Measurements from ENCODE around the gene SNRPN. TPM values are rescaled to one million over a fixed set of nuclear protein-coding genes. Genes with fewer than 3 reads are reported as not detected.
"Not testable (repeated sequence)": the region's sequence is repeated elsewhere in the genome, so short reads cannot be mapped to it uniquely, and the experiment has no call there.

SNRPN gene
- 212 TPM for total RNA-seq (ENCODE audit: unreplicated experiment)
- long read RNA-seq, transcript SNRPN-201 (10 exons, 1,304 nt) = minor isoform, 6 of 353 reads
- long read RNA-seq, transcript SNRPN-202 (10 exons, 1,528 nt) = major isoform, 244 of 353 reads
- long read RNA-seq, transcript SNRPN-203 (12 exons, 1,605 nt) = minor isoform, 8 of 353 reads
- long read RNA-seq, partial matches to known transcripts = 9 of 353 reads
- long read RNA-seq, other reads (novel, unspliced or antisense) = 85 of 353 reads

DNA sequence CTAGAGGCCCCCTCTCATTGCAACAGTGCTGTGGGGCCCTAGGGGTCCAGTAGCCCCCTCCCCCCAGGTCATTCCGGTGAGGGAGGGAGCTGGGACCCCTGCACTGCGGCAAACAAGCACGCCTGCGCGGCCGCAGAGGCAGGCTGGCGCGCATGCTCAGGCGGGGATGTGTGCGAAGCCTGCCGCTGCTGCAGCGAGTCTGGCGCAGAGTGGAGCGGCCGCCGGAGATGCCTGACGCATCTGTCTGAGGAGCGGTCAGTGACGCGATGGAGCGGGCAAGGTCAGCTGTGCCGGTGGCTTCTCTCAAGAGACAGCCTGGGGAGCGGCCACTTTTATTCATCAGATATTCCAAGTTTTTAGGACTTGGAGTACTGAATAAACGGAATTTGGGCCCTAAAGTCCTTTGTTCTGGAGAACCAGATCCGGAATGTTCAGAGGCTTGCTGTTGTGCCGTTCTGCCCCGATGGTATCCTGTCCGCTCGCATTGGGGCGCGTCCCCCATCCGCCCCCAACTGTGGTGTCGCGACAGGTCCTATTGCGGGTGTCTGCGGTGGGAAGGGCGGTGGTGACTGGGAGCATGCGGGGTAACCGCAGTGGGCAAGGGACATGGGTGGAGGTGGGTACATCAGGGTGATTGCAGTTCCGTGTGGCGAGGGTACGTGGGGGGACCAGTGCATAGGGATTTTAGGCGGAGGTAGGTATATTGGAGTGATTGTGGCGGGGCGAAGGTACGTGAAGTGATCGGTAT lies at the start of gene SNRPN, which contains the start of gene SNURF:
SNRPN (plus strand) TSS at position 205 of the 748 bp plus-strand sequence. CDS start 19,467 bp downstream, outside the sequence.
SNURF (plus strand) TSS at position 205 of the 748 bp plus-strand sequence; CDS start at position 267, 62 bp downstream.
- peaks cover 15% of the 10 kb centered on the region for H3K4me1 Mint-ChIP-seq (ENCODE audit: unreplicated experiment)
- H3K27ac Mint-ChIP-seq (ENCODE audit: unreplicated experiment) = peak within 1 kb of the TSS; percentile 91
- DNase-seq (ENCODE audit: low spot score) = peak; percentile 69
- H3K9me3 Mint-ChIP-seq (ENCODE audit: unreplicated experiment) = no peaks in the 10 kb centered on the region
- peaks cover 8% of the 10 kb centered on the region for H3K27me3 Mint-ChIP-seq (ENCODE audit: unreplicated experiment)
- peak within 1 kb of the TSS; percentile 87 for H3K4me3 Mint-ChIP-seq (ENCODE audit: unreplicated experiment)
- H3K36me3 Mint-ChIP-seq (ENCODE audit: low read depth, unreplicated experiment) = peaks cover 24% of the 10 kb centered on the region
- no peak for TF ChIP-seq CTCF (IDR thresholded peaks at IDR 0.05; ENCODE audit: unreplicated experiment)

DNA sequence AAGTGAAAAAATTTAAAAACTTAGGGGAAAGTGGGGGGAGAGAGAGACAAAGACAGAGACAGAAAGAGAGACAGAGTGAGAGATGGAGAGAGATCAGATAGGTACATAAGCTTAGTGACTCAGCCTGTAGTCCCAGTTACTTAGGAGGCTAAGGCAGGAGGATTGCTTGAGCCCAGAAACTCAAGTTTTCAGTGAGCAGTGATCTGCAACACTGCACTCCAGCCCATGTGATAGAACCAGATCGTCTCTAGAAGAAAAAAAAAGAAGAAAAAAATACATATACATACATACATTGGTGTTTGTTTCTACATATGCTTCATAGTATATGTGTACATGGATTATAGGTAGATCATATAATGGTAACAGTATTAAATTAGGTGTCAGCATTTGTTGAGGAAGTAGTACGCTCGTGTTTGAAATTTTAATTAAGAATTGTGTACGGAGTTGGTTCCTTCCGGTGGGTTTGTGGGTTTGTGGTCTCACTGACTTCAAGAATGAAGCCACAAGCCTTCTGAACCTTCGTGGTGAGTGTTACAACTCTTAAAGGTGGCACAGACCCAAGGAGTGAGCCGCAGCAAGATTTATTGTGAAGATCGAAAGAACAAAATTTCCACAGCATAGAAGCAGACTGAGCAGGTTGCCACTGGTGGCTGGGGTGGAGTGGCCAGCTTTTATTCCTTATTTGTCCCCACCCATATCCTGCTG lies 38.3 kb upstream of the SNRPN start:
- peaks cover 4% of the 10 kb centered on the region for H3K4me1 Mint-ChIP-seq (ENCODE audit: unreplicated experiment)
- no peak overlapping the region for H3K27ac Mint-ChIP-seq (ENCODE audit: unreplicated experiment)
- no peak for TF ChIP-seq CTCF (IDR thresholded peaks at IDR 0.05; ENCODE audit: unreplicated experiment)
- H3K36me3 Mint-ChIP-seq (ENCODE audit: low read depth, unreplicated experiment) = no peaks in the 10 kb centered on the region
- no peaks in the 10 kb centered on the region for H3K9me3 Mint-ChIP-seq (ENCODE audit: unreplicated experiment)
- DNase-seq (ENCODE audit: low spot score) = no peak
- peaks cover 2% of the 10 kb centered on the region for H3K27me3 Mint-ChIP-seq (ENCODE audit: unreplicated experiment)
- no peak overlapping the region for H3K4me3 Mint-ChIP-seq (ENCODE audit: unreplicated experiment)

GRCh38 chr15:24917431-24917830 lies 37.4 kb upstream of the SNRPN start:
- Mint-ChIP-seq H3K4me1 (ENCODE audit: unreplicated experiment) (peaks cover 4% of the 10 kb centered on the region), H3K4me3 (ENCODE audit: unreplicated experiment) (no peak overlapping the region), H3K36me3 (ENCODE audit: low read depth, unreplicated experiment) (no peaks in the 10 kb centered on the region), H3K27me3 (ENCODE audit: unreplicated experiment) (peaks cover 2% of the 10 kb centered on the region), H3K9me3 (ENCODE audit: unreplicated experiment) (no peaks in the 10 kb centered on the region), H3K27ac (ENCODE audit: unreplicated experiment) (no peak overlapping the region)
- no peak for DNase-seq (ENCODE audit: low spot score)
- TF ChIP-seq CTCF (IDR thresholded peaks at IDR 0.05; ENCODE audit: unreplicated experiment) = no peak

GRCh38 chr15:24919446-24919845 lies 35.3 kb upstream of the SNRPN start:
- Mint-ChIP-seq H3K4me3 (ENCODE audit: unreplicated experiment) (no peak overlapping the region), H3K27me3 (ENCODE audit: unreplicated experiment) (peaks cover 2% of the 10 kb centered on the region), H3K27ac (ENCODE audit: unreplicated experiment) (no peak overlapping the region), H3K36me3 (ENCODE audit: low read depth, unreplicated experiment) (peaks cover 3% of the 10 kb centered on the region), H3K9me3 (ENCODE audit: unreplicated experiment) (no peaks in the 10 kb centered on the region), H3K4me1 (ENCODE audit: unreplicated experiment) (peaks cover 6% of the 10 kb centered on the region)
- DNase-seq (ENCODE audit: low spot score) = no peak
- no peak for TF ChIP-seq CTCF (IDR thresholded peaks at IDR 0.05; ENCODE audit: unreplicated experiment)

DNA sequence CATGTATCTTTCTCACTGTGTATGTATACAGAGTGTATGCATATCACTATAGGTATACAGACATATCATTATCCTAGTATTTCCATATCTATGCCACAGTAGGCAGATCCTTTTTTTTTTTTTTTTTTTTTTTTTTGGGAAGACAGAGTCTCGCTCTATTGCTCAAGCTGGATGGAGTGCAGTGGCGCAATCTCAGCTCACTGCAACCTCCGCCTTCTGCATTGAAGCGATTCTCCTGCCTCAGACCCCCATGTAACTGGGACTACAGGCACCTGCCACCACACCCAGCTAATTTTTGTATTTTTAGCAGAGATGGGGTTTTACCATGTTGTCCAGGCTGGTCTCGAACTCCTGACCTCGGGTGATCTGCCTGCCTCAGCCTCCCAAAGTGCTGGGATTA lies 32.0 kb upstream of the SNRPN start:
- H3K27me3 Mint-ChIP-seq (ENCODE audit: unreplicated experiment); H3K9me3 Mint-ChIP-seq (ENCODE audit: unreplicated experiment); H3K4me1 Mint-ChIP-seq (ENCODE audit: unreplicated experiment); H3K4me3 Mint-ChIP-seq (ENCODE audit: unreplicated experiment); H3K36me3 Mint-ChIP-seq (ENCODE audit: low read depth, unreplicated experiment); DNase-seq (ENCODE audit: low spot score); H3K27ac Mint-ChIP-seq (ENCODE audit: unreplicated experiment): not testable (repeated sequence)
